ENCODE measurements around the gene LRCH4.
"Not testable (repeated sequence)": the region's sequence is repeated elsewhere in the genome, so short reads cannot be mapped to it uniquely, and the experiment has no call there.

LRCH4 gene

GRCh38 chr7:100561491-100562194, 24.3 kb downstream of the LRCH4 start:
- DNase-seq (ENCODE audit: extremely low read depth, low read depth), result no peak
- H3K4me3 ChIP-seq (replicated peaks; ENCODE audit: low read depth, low read length), result no peak overlapping the region
- no peak for TF ChIP-seq CTCF (IDR thresholded peaks at IDR 0.05; ENCODE audit: low read depth, low read length, missing control alignments)

GRCh38 chr7:100559127-100559526, 26.8 kb downstream of the LRCH4 start:
- no peak for TF ChIP-seq CTCF (IDR thresholded peaks at IDR 0.05; ENCODE audit: low read depth, low read length, missing control alignments)
- no peak overlapping the region for H3K4me3 ChIP-seq (replicated peaks; ENCODE audit: low read depth, low read length)
- no peak for DNase-seq (ENCODE audit: extremely low read depth, low read depth)

GRCh38 chr7:100556541-100556940, 29.4 kb downstream of the LRCH4 start:
- no peak for DNase-seq (ENCODE audit: extremely low read depth, low read depth)
- no peak for TF ChIP-seq CTCF (IDR thresholded peaks at IDR 0.05; ENCODE audit: low read depth, low read length, missing control alignments)
- no peak overlapping the region for H3K4me3 ChIP-seq (replicated peaks; ENCODE audit: low read depth, low read length)

- TF ChIP-seq CTCF (IDR thresholded peaks at IDR 0.05; ENCODE audit: low read depth, low read length, missing control alignments), result no peak
- DNase-seq (ENCODE audit: extremely low read depth, low read depth), result no peak
Measured at GRCh38 chr7:100555701-100556100, 30.2 kb downstream of the LRCH4 start.

GRCh38 chr7:100553032-100553431, 32.9 kb downstream of the LRCH4 start:
- no peak overlapping the region for H3K4me3 ChIP-seq (replicated peaks; ENCODE audit: low read depth, low read length)
- TF ChIP-seq CTCF (IDR thresholded peaks at IDR 0.05; ENCODE audit: low read depth, low read length, missing control alignments), result no peak
- DNase-seq (ENCODE audit: extremely low read depth, low read depth), result no peak

More at GRCh38 chr7:100555701-100556100, 30.2 kb downstream of the LRCH4 start:
- no peak overlapping the region for H3K4me3 ChIP-seq (replicated peaks; ENCODE audit: low read depth, low read length)

GRCh38 chr7:100552532-100552931, 33.4 kb downstream of the LRCH4 start:
- no peak for DNase-seq (ENCODE audit: extremely low read depth, low read depth)
- H3K4me3 ChIP-seq (replicated peaks; ENCODE audit: low read depth, low read length), result no peak overlapping the region
- TF ChIP-seq CTCF (IDR thresholded peaks at IDR 0.05; ENCODE audit: low read depth, low read length, missing control alignments), result no peak

GRCh38 chr7:100548446-100548845, 37.5 kb downstream of the LRCH4 start:
- H3K4me3 ChIP-seq (replicated peaks; ENCODE audit: low read depth, low read length); DNase-seq (ENCODE audit: extremely low read depth, low read depth): not testable (repeated sequence)
